Measurements from ENCODE around the gene GPC6. TPM values are rescaled to one million over a fixed set of nuclear protein-coding genes. Genes with fewer than 3 reads are reported as not detected.

The GPC6 gene
- polyA plus RNA-seq, 1 of the 3 experiments (the other 2 are of a cell fraction): 6.7 TPM

DNA sequence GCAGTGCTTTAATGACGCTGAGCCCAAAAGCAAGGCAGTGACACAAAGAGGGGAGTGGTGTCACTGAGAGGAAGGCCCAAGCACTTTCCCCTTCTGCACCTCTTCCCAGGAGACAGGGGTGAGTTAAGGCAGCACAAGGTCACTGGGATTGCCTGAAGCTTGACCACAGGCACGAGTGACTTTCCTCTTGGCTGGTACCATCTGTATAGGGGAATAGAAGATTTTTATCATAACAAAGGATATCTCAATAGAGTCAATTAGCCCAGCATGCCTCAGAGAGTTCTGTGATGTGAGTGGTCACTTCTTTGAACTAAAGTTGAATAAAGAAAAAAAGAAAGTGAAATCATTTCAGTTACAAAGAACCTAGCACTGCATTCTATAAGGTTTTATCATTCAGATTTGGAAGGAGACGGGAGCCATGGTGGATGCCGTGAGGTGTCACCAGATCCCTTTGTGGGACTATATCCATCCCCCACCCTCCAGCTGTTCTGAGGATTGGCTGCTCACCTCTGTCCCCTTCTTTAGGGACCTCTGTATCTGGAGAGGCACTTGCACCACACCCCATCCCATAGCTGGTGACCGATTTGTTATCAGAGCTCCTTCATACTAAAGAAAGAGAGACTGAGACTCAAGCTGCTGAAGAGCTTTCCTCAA is 961.7 kb downstream of the GPC6 start:
- H4K20me1 ChIP-seq (ENCODE audit: insufficient read depth): no peaks in the 10 kb centered on the region
- H3K9me3 ChIP-seq: no peaks in the 10 kb centered on the region
- TF ChIP-seq, protein P1, sequence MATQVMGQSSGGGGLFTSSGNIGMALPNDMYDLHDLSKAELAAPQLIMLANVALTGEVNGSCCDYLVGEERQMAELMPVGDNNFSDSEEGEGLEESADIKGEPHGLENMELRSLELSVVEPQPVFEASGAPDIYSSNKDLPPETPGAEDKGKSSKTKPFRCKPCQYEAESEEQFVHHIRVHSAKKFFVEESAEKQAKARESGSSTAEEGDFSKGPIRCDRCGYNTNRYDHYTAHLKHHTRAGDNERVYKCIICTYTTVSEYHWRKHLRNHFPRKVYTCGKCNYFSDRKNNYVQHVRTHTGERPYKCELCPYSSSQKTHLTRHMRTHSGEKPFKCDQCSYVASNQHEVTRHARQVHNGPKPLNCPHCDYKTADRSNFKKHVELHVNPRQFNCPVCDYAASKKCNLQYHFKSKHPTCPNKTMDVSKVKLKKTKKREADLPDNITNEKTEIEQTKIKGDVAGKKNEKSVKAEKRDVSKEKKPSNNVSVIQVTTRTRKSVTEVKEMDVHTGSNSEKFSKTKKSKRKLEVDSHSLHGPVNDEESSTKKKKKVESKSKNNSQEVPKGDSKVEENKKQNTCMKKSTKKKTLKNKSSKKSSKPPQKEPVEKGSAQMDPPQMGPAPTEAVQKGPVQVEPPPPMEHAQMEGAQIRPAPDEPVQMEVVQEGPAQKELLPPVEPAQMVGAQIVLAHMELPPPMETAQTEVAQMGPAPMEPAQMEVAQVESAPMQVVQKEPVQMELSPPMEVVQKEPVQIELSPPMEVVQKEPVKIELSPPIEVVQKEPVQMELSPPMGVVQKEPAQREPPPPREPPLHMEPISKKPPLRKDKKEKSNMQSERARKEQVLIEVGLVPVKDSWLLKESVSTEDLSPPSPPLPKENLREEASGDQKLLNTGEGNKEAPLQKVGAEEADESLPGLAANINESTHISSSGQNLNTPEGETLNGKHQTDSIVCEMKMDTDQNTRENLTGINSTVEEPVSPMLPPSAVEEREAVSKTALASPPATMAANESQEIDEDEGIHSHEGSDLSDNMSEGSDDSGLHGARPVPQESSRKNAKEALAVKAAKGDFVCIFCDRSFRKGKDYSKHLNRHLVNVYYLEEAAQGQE (IDR thresholded peaks at IDR 0.05; ENCODE audit: low read depth, low read length): no peak
- TF ChIP-seq ELF1 (IDR thresholded peaks at IDR 0.05) (no peak), GATA2 (CRISPR knock-in tag; IDR thresholded peaks at IDR 0.05) (no peak), NRF1 (IDR thresholded peaks at IDR 0.05; ENCODE audit: low read depth, low read length) (no peak), NFIC (IDR thresholded peaks at IDR 0.05; ENCODE audit: borderline replicate concordance) (no peak), RFX5 (IDR thresholded peaks at IDR 0.05; ENCODE audit: low read length) (no peak), RXRA (IDR thresholded peaks at IDR 0.05; ENCODE audit: borderline replicate concordance, low read depth) (no peak), RCOR1 (IDR thresholded peaks at IDR 0.05; ENCODE audit: low read length) (no peak), FOXJ3 (CRISPR knock-in tag; IDR thresholded peaks at IDR 0.05) (no peak), RAD21 (IDR thresholded peaks at IDR 0.05; ENCODE audit: low read length) (no peak), MEF2A (IDR thresholded peaks at IDR 0.05; ENCODE audit: borderline replicate concordance, low read depth) (no peak), GABPA (IDR thresholded peaks at IDR 0.05; ENCODE audit: low read depth) (no peak)
- TF ChIP-seq, protein P2, sequence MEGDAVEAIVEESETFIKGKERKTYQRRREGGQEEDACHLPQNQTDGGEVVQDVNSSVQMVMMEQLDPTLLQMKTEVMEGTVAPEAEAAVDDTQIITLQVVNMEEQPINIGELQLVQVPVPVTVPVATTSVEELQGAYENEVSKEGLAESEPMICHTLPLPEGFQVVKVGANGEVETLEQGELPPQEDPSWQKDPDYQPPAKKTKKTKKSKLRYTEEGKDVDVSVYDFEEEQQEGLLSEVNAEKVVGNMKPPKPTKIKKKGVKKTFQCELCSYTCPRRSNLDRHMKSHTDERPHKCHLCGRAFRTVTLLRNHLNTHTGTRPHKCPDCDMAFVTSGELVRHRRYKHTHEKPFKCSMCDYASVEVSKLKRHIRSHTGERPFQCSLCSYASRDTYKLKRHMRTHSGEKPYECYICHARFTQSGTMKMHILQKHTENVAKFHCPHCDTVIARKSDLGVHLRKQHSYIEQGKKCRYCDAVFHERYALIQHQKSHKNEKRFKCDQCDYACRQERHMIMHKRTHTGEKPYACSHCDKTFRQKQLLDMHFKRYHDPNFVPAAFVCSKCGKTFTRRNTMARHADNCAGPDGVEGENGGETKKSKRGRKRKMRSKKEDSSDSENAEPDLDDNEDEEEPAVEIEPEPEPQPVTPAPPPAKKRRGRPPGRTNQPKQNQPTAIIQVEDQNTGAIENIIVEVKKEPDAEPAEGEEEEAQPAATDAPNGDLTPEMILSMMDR (IDR thresholded peaks at IDR 0.05): no peak
- TF ChIP-seq, protein P3, sequence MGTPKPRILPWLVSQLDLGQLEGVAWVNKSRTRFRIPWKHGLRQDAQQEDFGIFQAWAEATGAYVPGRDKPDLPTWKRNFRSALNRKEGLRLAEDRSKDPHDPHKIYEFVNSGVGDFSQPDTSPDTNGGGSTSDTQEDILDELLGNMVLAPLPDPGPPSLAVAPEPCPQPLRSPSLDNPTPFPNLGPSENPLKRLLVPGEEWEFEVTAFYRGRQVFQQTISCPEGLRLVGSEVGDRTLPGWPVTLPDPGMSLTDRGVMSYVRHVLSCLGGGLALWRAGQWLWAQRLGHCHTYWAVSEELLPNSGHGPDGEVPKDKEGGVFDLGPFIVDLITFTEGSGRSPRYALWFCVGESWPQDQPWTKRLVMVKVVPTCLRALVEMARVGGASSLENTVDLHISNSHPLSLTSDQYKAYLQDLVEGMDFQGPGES (IDR thresholded peaks at IDR 0.05; ENCODE audit: low read depth, low read length): no peak
- no peak overlapping the region for H2AFZ ChIP-seq (ENCODE audit: low read depth)
- DNase-seq: no peak
- no peaks in the 10 kb centered on the region for H3F3A ChIP-seq (replicated peaks; ENCODE audit: insufficient read depth)
- ChIA-PET CTCF (interaction anchor here (0.8 to 1.0 kb wide), 2 partner anchors 10 to 33 kb away, joined by 3 read pairs; no protein-coding TSS in a partner anchor), POLR2A (no interaction called here)
- H3K4me1 ChIP-seq (ENCODE audit: control insufficient read depth in 1 of 2, insufficient read depth in 2 of 2, low read depth in 1 of 2, low read length in 1 of 2): peaks cover 0 to 6% of the 10 kb centered on the region in 2 experiments; a peak in 1 of 4 replicates
- no peaks in the 10 kb centered on the region for H3K36me3 ChIP-seq (replicated peaks in 1 of 2; ENCODE audit: control insufficient read depth in 1 of 2, insufficient read depth in 2 of 2, low read length in 1 of 2)
- H3K4me2 ChIP-seq: no peak overlapping the region
- WGBS (ENCODE audit: low lambda C conversion rate): 78% methylated on average over 5 of the region's 5 CpGs
- no peaks in the 10 kb centered on the region for H3K27me3 ChIP-seq (ENCODE audit: insufficient read depth)
- H3K9ac ChIP-seq: no peak overlapping the region
- no peak overlapping the region for H3K27ac ChIP-seq (ENCODE audit: low read depth in 2 of 2, low read length in 1 of 2)
- no peaks in the 10 kb centered on the region for H3K9me2 ChIP-seq
- H3K4me3 ChIP-seq (ENCODE audit: low read depth in 2 of 2, low read length in 1 of 2): no peak overlapping the region
- no peaks in the 10 kb centered on the region for H3K79me2 ChIP-seq (ENCODE audit: insufficient read depth)
